Measurements from ENCODE around the gene SYT2. TPM values are rescaled to one million over a fixed set of nuclear protein-coding genes. Genes with fewer than 3 reads are reported as not detected.
"Not testable (repeated sequence)": the region's sequence is repeated elsewhere in the genome, so short reads cannot be mapped to it uniquely, and the experiment has no call there.

The SYT2 gene
- total RNA-seq, 1 donor from 2014 or later: not detected

- ATAC-seq (no peak), DNase-seq (ENCODE audit: missing footprints) (no peak)
- intact Hi-C loops (cut with DNase I): no loop called here
Observed at GRCh38 chr1:202547215-202547614, 163.0 kb downstream of the SYT2 start.

DNA sequence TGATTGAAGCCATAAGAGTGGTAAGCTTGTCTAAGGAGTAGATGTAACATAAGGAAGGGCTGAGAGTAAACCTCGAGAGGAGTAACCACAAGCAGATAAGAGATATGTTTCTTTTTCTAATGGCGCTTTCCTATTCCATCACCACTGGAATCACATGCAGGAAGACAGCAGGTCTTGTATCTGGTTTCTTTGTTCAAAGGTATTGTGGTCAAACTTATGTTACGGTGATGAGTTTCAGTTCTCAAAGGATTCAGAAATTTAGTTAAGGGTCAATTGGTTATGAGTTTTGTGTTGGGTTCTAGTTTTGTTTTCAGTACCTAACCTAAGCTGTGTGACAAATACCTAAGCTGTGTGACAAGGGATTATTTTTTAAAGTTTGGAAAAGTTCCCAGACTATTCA, 163.5 kb downstream of the SYT2 start:
- intact Hi-C loops (cut with DNase I); DNase-seq (ENCODE audit: missing footprints): not testable (repeated sequence)
- ATAC-seq: peak; percentile 10

GRCh38 chr1:202546377-202546776, 163.9 kb downstream of the SYT2 start:
- peak; percentile 47 for ATAC-seq
- DNase-seq (ENCODE audit: missing footprints); intact Hi-C loops (cut with DNase I): not testable (repeated sequence)

- intact Hi-C loops (cut with DNase I); ATAC-seq; DNase-seq (ENCODE audit: missing footprints): not testable (repeated sequence)
Observed at GRCh38 chr1:202545647-202546303, 164.5 kb downstream of the SYT2 start.

DNA sequence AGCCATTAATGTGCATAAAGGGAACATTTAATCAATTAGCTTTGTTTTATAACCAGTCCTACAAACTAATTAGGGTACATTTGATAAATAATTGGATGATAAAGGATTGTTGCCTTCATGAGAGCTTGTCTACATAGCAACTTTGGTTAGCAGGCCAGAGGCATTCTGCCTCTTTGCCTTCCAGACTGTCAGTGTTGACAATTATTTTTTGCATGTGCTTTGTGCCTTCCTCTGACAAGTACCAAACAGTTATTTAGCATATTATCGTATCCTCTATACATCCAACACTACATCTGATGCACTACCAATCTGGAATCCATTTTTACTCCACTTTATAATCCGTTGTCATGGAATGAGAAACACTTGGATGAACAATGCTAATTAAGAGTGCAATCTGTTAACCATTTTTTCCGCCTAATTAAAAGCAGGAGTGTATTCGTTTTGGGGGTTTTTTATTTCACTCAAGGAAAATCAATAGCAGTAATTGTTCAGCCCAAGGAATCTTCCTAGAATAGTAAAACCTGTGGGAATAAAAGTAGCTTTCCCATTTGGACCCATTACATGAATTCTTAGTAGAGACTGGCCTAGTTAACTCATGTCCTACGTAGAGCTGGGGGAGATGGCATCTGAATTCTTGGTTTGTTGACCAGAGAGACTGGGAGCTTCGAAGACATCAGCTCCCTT, 165.3 kb downstream of the SYT2 start:
- ATAC-seq; intact Hi-C loops (cut with DNase I); DNase-seq (ENCODE audit: missing footprints): not testable (repeated sequence)

DNA sequence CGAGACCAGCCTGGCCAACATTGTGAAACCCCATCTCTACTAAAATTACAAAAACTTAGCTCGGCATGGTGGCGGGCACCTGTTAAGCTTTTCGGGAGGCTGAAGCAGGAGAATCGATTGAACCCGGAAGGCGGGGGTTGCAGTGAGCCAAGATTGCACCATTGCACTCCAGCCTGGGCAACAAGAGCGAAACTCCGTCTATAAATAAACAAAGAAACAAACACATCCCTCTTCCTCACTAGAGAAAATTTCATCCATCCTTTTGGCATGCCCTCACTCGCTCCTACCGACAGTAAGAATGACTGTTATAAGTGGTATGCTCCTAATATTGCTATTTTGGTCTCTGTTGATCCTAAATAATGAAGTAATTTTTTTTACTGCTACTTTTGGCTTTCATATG, 166.7 kb downstream of the SYT2 start:
- ATAC-seq; intact Hi-C loops (cut with DNase I); DNase-seq (ENCODE audit: missing footprints): not testable (repeated sequence)

GRCh38 chr1:202542415-202542814, 167.8 kb downstream of the SYT2 start:
- intact Hi-C loops (cut with DNase I); DNase-seq (ENCODE audit: missing footprints); ATAC-seq: not testable (repeated sequence)

DNA sequence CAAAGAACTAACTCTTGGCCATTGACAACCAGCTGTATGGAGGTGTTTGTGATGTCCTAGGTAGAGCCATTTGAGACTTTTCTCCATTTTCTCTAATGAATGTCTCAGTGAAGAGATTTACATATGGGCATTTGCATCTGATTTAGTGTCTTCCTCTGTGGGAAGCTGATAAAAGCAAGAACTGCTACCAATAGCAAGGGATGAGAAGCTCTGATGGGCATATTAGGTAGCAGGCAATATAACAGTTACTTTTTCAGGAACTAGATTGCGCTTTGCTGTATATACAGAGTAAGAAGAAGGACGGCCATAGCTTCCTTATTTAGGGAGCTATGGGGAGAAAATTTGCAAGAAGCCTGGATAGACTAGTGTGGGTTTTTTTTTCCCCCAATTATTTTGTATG, 169.4 kb downstream of the SYT2 start:
- intact Hi-C loops (cut with DNase I); ATAC-seq; DNase-seq (ENCODE audit: missing footprints): not testable (repeated sequence)

Other genes starting within 250 kb of the SYT2 start
- gene KDM5B, start 98.0 kb upstream of the SYT2 start, total RNA-seq: 10.8 TPM
- gene PCAT6, start 100.5 kb upstream of the SYT2 start, total RNA-seq: 0.54 TPM
- gene RABIF, start 178.7 kb upstream of the SYT2 start, total RNA-seq: 6.1 TPM
- gene KLHL12, start 216.8 kb upstream of the SYT2 start, total RNA-seq: 19.3 TPM
- 85.8 TPM for gene ADIPOR1, start 247.9 kb upstream of the SYT2 start, total RNA-seq